Adrenal gland (tissue), 5 donors: Measurements from ENCODE around the gene RASA2.

ENCODE experiments used
- POLR2A ChIP-seq, 2 donors: fragments of 450-650 bp; IDR thresholded peaks; one replicate each; pipeline ENCODE4 v1.6.1; 2017; ENCODE audit warnings: antibody characterized with exemption in 2 of 2, mild to moderate bottlenecking in 2 of 2, moderate library complexity in 1 of 2
- TF ChIP-seq, protein P1 (sequence below), 6 experiments: fragments of 450-650 bp in 4 of 6; fragments of 200-600 bp in 2 of 6; sonication (generic) in 1 of 6; IDR thresholded peaks; 1 replicate in 5 of 6; 2 replicates in 1 of 6; pipeline versions ENCODE4 v1.5.1 to v1.8.0; 2016 to 2021; ENCODE audit warnings: antibody characterized with exemption in 6 of 6, mild to moderate bottlenecking in 2 of 6, moderate library complexity in 1 of 6
- donor health status: DM: no; HTN: no; CAD: no.

DNA sequence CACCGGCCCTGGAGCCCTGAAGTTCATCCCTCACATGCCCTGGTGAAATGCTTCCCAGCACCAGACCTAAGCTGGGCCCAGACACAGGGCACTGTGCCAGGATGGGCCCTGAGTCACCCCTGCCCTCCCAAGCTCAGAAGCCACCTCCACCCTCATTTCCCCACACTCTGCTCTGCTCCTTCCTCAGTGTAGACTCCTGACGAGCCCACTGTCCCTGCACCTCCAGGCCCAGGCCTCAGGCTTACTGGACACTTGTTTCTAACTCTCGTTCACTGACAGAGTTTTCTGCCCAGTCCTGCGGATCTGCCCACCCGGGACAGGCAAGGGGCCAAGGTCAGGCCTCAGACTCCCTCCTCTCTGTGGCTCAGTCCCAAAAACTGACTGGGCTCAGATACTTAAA, 138.7 kb downstream of the RASA2 start:
- TF ChIP-seq, protein P1, sequence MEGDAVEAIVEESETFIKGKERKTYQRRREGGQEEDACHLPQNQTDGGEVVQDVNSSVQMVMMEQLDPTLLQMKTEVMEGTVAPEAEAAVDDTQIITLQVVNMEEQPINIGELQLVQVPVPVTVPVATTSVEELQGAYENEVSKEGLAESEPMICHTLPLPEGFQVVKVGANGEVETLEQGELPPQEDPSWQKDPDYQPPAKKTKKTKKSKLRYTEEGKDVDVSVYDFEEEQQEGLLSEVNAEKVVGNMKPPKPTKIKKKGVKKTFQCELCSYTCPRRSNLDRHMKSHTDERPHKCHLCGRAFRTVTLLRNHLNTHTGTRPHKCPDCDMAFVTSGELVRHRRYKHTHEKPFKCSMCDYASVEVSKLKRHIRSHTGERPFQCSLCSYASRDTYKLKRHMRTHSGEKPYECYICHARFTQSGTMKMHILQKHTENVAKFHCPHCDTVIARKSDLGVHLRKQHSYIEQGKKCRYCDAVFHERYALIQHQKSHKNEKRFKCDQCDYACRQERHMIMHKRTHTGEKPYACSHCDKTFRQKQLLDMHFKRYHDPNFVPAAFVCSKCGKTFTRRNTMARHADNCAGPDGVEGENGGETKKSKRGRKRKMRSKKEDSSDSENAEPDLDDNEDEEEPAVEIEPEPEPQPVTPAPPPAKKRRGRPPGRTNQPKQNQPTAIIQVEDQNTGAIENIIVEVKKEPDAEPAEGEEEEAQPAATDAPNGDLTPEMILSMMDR (IDR thresholded peaks at IDR 0.05), result no peak
- no peak for TF ChIP-seq POLR2A (IDR thresholded peaks at IDR 0.05)
